Breast epithelium (tissue), 4 donors: Measurements from ENCODE around the gene FAM50A. TPM values are rescaled to one million over a fixed set of nuclear protein-coding genes. Genes with fewer than 3 reads are reported as not detected.

Experiments
- DNase-seq, 2 donors: peaks; one replicate each; pipeline ENCODE4 v3.0.0-alpha.2; 2019; ENCODE audit warnings: low spot score in 2 of 2
- H3K27ac ChIP-seq, 2 donors: fragments of 200-600 bp; sonication (generic) in 1 of 2; one replicate each; pipeline ENCODE4 v1.5.1; 2016 to 2019; ENCODE audit warnings: mild to moderate bottlenecking in 1 of 2
- H3K27me3 ChIP-seq, 2 donors: fragments of 200-600 bp; sonication (generic) in 1 of 2; one replicate each; pipeline versions ENCODE4 v1.5.1 to v1.6.0; 2017 to 2019; ENCODE audit warnings: control low read depth in 1 of 2, mild to moderate bottlenecking in 1 of 2
- H3K36me3 ChIP-seq: fragments of 200-600 bp; one replicate; pipeline ENCODE4 v1.5.1; 2019
- H3K4me1 ChIP-seq, 2 donors: fragments of 200-600 bp; sonication (generic); one replicate each; pipeline ENCODE4 v1.5.1; 2016 to 2019; ENCODE audit warnings: control low read depth in 1 of 2
- H3K4me3 ChIP-seq, 3 donors: fragments of 200-600 bp; sonication (generic); 1 replicate in 2 of 3; 2 replicates in 1 of 3; pipeline ENCODE4 v1.5.1; 2016 to 2019; ENCODE audit warnings: mild to moderate bottlenecking in 3 of 3, moderate library complexity in 2 of 3
- H3K9me3 ChIP-seq, 2 donors: fragments of 200-600 bp; sonication (generic) in 1 of 2; one replicate each; pipeline ENCODE4 v1.5.1; 2016 to 2019; ENCODE audit warnings: control low read depth in 1 of 2
- CTCF ChIP-seq, 3 donors: fragments of 450-650 bp; IDR thresholded peaks; one replicate each; pipeline ENCODE4 v1.5.1; 2016 to 2017; ENCODE audit warnings: antibody characterized with exemption in 3 of 3, mild to moderate bottlenecking in 3 of 3, moderate library complexity in 3 of 3
- POLR2A ChIP-seq: fragments of 450-650 bp; IDR thresholded peaks from one replicate; pipeline ENCODE4 v1.6.1; 2016; ENCODE audit warnings: antibody characterized with exemption, mild to moderate bottlenecking, moderate library complexity
- POLR2AphosphoS5 ChIP-seq, 3 donors: sonication (generic); formaldehyde crosslinking; IDR thresholded peaks; one replicate each; pipeline ENCODE4 v1.6.1; 2017; ENCODE audit warnings: antibody characterized with exemption in 3 of 3
- intact Hi-C: fragments of 100-400 bp; cut with DNase I; formaldehyde crosslinking; loops from one replicate; pipeline ENCODE4 v1.15.1; 2023; ENCODE audit warnings: low total_unique reads
- total RNA-seq, 3 donors: library from RNA; depleted of rRNA; stranded (reverse); fragments of >200 nt; gene quantifications; one replicate each; pipeline ENCODE4 v1.1.0, GENCODE V29; 2016

The FAM50A gene
- total RNA-seq, 3 donors from 2014 or later: 30.7 to 94.4 (median 64.2) TPM

- H3K9me3 ChIP-seq: no peaks in the 10 kb centered on the region
- no peak overlapping the region for H3K27ac ChIP-seq
- no peak overlapping the region for H3K4me3 ChIP-seq
- DNase-seq: no peak
- intact Hi-C loops: loop anchor here (5.0 kb wide), 1 partner anchor 834 kb away; no protein-coding TSS in a partner anchor
- no peak for TF ChIP-seq CTCF (IDR thresholded peaks at IDR 0.05)
- no peak for TF ChIP-seq POLR2AphosphoS5 (IDR thresholded peaks at IDR 0.05)
- no peak for TF ChIP-seq POLR2A
- peaks cover 0 to 54% of the 10 kb centered on the region in 2 donors for H3K27me3 ChIP-seq
- H3K4me1 ChIP-seq: no peaks in the 10 kb centered on the region
- H3K36me3 ChIP-seq: no peaks in the 10 kb centered on the region
These were observed 2.5 kb downstream of the FAM50A start for GRCh38 chrX:154446430-154446829.

GRCh38 chrX:154448484-154448883, 4.5 kb downstream of the FAM50A start:
- no peak for DNase-seq
- H3K36me3 ChIP-seq: no peaks in the 10 kb centered on the region
- intact Hi-C loops: loop anchor here (5.0 kb wide), 1 partner anchor 836 kb away; no protein-coding TSS in a partner anchor

GRCh38 chrX:154449618-154450017, 5.7 kb downstream of the FAM50A start:
- no peaks in the 10 kb centered on the region for H3K36me3 ChIP-seq
- H3K27me3 ChIP-seq: peaks cover 0 to 44% of the 10 kb centered on the region in 2 donors
- no peaks in the 10 kb centered on the region for H3K9me3 ChIP-seq
- H3K27ac ChIP-seq: no peak overlapping the region
- intact Hi-C loops: loop anchor here (5.0 kb wide), 1 partner anchor 837 kb away; no protein-coding TSS in a partner anchor
- TF ChIP-seq POLR2AphosphoS5 (IDR thresholded peaks at IDR 0.05) (no peak), POLR2A (no peak), CTCF (IDR thresholded peaks at IDR 0.05) (no peak)
- no peak overlapping the region for H3K4me3 ChIP-seq
- no peak for DNase-seq
- H3K4me1 ChIP-seq: no peaks in the 10 kb centered on the region

More at GRCh38 chrX:154448484-154448883, 4.5 kb downstream of the FAM50A start:
- TF ChIP-seq POLR2A: no peak
- no peak for TF ChIP-seq CTCF (IDR thresholded peaks at IDR 0.05)
- TF ChIP-seq POLR2AphosphoS5 (IDR thresholded peaks at IDR 0.05): no peak
- Histone ChIP-seq H3K27ac (no peak overlapping the region), H3K9me3 (no peaks in the 10 kb centered on the region), H3K4me3 (no peak overlapping the region), H3K27me3 (peaks cover 0 to 47% of the 10 kb centered on the region in 2 donors), H3K4me1 (no peaks in the 10 kb centered on the region)

- no peak overlapping the region for H3K4me3 ChIP-seq
- intact Hi-C loops: no loop called here
- no peak for TF ChIP-seq CTCF (IDR thresholded peaks at IDR 0.05)
- no peak for TF ChIP-seq POLR2A
- DNase-seq: no peak
- H3K27me3 ChIP-seq: peaks cover 0 to 37% of the 10 kb centered on the region in 2 donors
- H3K27ac ChIP-seq: no peak overlapping the region
- no peaks in the 10 kb centered on the region for H3K36me3 ChIP-seq
- H3K4me1 ChIP-seq: no peaks in the 10 kb centered on the region
- H3K9me3 ChIP-seq: no peaks in the 10 kb centered on the region
These were observed 6.4 kb downstream of the FAM50A start for GRCh38 chrX:154450312-154450711.

DNA sequence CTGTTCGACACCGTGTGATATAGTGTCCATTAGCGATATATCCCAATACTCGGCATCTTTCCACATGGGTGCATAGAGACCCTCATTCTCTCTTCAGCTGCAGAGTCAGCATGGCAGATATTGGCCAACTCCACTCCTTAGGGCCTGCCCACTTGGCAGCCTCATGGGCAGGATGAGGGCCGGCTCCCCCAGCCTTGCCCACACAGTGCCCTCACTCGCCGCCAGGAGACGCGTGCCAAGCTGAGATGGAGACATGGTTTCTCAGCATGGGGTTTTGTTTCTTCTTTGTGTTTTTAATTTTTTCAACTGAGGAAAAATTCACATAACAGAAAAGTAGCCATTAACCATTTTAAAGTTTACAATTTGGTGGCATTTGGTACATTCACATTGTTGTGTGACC, 8.9 kb downstream of the FAM50A start:
- no peaks in the 10 kb centered on the region for H3K36me3 ChIP-seq
- no peak overlapping the region for H3K4me3 ChIP-seq
- intact Hi-C loops: loop anchor here (1.0 kb wide), 1 partner anchor 17 kb away; no protein-coding TSS in a partner anchor
- H3K27ac ChIP-seq: no peak overlapping the region
- no peak for TF ChIP-seq POLR2AphosphoS5 (IDR thresholded peaks at IDR 0.05)
- TF ChIP-seq CTCF (IDR thresholded peaks at IDR 0.05): no peak
- TF ChIP-seq POLR2A: no peak
- H3K27me3 ChIP-seq: peaks cover 0 to 23% of the 10 kb centered on the region in 2 donors
- H3K4me1 ChIP-seq: no peaks in the 10 kb centered on the region
- H3K9me3 ChIP-seq: no peaks in the 10 kb centered on the region
- DNase-seq: no peak
